Activated naive CD4-positive, alpha-beta T cell treated with anti-CD3 and anti-CD28 coated beads for 36 hours (primary cell): ENCODE measurements around the gene ZNF665. TPM values are rescaled to one million over a fixed set of nuclear protein-coding genes. Genes with fewer than 3 reads are reported as not detected.
"Not testable (repeated sequence)": the region's sequence is repeated elsewhere in the genome, so short reads cannot be mapped to it uniquely, and the experiment has no call there.

Experiments
- CTCF ChIA-PET: fragments of 350-600 bp; sonication (Branson Sonifier 250); formaldehyde crosslinking; loops from one replicate; lab custom pipeline; 2021; ENCODE audit warnings: antibody characterized with exemption; lab: Charles Lee
- DNase-seq: peaks from one replicate; pipeline ENCODE4 v3.0.0-alpha.2; 2020
- H3K27ac Mint-ChIP-seq: one replicate; pipeline ENCODE4 v1.8.0; 2021; ENCODE audit warnings: mild to moderate bottlenecking, mixed read lengths
- H3K27me3 Mint-ChIP-seq: one replicate; pipeline ENCODE4 v1.8.0; 2021; ENCODE audit warnings: low read depth, mixed read lengths
- H3K36me3 Mint-ChIP-seq: one replicate; pipeline ENCODE4 v1.8.0; 2021; ENCODE audit warnings: low read depth, mixed read lengths
- H3K4me1 Mint-ChIP-seq: one replicate; pipeline ENCODE4 v1.8.0; 2021; ENCODE audit warnings: low read depth, mixed read lengths
- H3K4me3 Mint-ChIP-seq: one replicate; pipeline ENCODE4 v1.8.0; 2021; ENCODE audit warnings: mild to moderate bottlenecking, moderate library complexity, mixed read lengths
- H3K9me3 Mint-ChIP-seq: one replicate; pipeline ENCODE4 v1.8.0; 2021; ENCODE audit warnings: mixed read lengths
- intact Hi-C: fragments of 100-400 bp; cut with micrococcal nuclease; formaldehyde crosslinking; loops from one replicate; pipeline ENCODE4 v1.15.1; 2023
- total RNA-seq, 2 experiments: library from RNA; stranded (reverse); gene quantifications; one replicate each; pipeline ENCODE4 v1.2.3, GENCODE V29; 2021

The ZNF665 gene
- total RNA-seq, 2 experiments from 2014 or later = 4.3 to 5.5 TPM

DNA sequence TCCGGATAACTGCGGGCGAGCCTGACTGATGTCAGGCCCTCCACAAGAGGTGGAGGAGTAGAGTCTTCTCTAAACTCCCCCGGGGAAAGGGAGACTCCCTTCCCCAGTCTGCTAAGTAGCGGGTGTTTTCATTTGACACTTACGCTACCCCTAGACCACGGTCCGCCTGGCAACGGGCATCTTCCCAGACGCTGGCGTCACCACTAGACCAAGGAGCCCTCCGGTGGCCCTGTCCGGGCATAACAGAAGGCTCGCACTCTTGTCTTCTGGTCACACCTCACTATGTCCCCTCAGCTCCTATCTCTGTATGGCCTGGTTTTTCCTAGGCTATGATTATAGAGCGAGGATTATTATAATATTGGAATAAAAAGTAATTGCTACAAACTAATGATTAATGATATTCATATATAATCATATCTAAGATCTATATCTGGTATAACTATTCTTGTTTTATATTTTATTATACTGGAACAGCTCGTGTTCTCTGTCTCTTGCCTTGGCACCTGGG lies 3.4 kb downstream of the ZNF665 start:
- CTCF ChIA-PET, DNase-seq, H3K4me3 Mint-ChIP-seq, H3K27me3 Mint-ChIP-seq, H3K27ac Mint-ChIP-seq: not testable (repeated sequence)
- peaks cover 12% of the 10 kb centered on the region for H3K4me1 Mint-ChIP-seq
- intact Hi-C loops = loop anchor here (10.0 kb wide), 4 partner anchors 145 to 675 kb away; partner anchors contain the start of genes MYADM, ZNF765 and ZNF845
- H3K9me3 Mint-ChIP-seq = peaks cover 26% of the 10 kb centered on the region
- peaks cover 42% of the 10 kb centered on the region for H3K36me3 Mint-ChIP-seq

DNA sequence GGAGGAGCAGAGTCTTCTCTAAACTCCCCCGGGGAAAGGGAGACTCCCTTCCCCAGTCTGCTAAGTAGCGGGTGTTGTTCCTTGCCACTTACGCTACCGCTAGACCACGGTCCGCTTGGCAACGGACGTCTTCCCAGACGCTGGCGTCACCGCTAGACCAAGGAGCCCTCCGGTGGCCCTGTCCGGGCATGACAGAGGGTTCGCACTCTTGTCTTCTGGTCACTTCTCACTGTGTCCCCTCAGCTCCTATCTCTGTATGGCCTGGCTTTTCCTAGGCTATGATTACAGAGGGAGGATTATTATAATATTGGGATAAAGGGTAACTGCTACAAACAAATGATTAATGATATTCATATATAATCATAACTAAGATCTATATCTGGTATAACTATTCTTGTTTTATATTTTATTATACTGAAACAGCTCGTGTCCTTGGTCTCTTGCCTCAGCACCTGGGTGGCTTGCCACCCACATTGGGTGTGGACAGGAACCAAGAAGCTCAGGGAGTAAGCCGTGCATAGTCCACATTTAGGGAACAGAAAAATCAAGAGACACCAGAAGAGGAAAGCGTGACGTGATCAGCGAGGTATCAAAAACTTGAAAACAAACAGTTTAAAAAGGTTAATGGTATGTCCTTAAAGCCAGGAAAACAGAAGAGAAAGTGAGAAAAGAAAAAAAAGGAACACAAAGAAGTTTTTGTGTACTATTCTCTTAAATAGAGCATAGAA lies 7.8 kb downstream of the ZNF665 start:
- intact Hi-C loops, H3K27me3 Mint-ChIP-seq, H3K27ac Mint-ChIP-seq, DNase-seq, H3K4me3 Mint-ChIP-seq, H3K4me1 Mint-ChIP-seq: not testable (repeated sequence)
- H3K9me3 Mint-ChIP-seq = peaks cover 21% of the 10 kb centered on the region
- peaks cover 46% of the 10 kb centered on the region for H3K36me3 Mint-ChIP-seq
- CTCF ChIA-PET = interaction anchor here (0.6 kb wide), 1 partner anchor 402 kb away, joined by 3 read pairs; no protein-coding TSS in a partner anchor

DNA sequence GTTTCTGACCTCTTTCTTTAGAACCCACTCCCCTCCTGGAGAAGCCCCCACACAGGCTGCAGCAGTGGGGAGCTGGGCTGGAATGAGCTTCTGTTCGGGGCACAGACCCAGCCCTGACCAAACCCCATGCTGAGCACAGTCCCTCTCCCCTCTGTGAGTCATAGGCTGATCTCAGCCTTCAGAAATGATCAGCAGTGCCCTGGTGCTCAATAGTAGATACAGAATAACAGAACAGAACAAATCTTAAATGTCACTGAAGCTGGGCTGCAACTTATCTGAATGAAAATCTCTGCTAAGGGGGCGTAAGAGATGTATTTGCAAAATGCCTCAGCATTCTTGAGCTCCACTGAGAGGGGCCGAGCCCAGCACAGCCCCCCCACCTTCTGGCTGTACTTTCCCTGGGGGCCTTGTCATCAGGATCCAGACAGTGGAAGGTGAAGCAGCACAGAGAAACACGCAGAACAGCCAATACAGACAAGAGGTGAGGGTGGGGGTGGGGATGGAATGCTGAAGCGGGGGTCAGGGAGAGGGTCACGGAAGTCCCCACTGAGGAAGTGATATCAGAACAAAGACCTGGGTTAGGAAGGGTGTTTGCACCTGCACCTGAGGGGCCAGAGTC lies 9.9 kb downstream of the ZNF665 start:
- DNase-seq = no peak
- peaks cover 53% of the 10 kb centered on the region for H3K36me3 Mint-ChIP-seq
- intact Hi-C loops = no loop called here
- CTCF ChIA-PET = no interaction called here
- no peaks in the 10 kb centered on the region for H3K27me3 Mint-ChIP-seq
- H3K4me1 Mint-ChIP-seq = no peaks in the 10 kb centered on the region
- peaks cover 20% of the 10 kb centered on the region for H3K9me3 Mint-ChIP-seq
- no peak overlapping the region for H3K27ac Mint-ChIP-seq
- H3K4me3 Mint-ChIP-seq = no peak overlapping the region

DNA sequence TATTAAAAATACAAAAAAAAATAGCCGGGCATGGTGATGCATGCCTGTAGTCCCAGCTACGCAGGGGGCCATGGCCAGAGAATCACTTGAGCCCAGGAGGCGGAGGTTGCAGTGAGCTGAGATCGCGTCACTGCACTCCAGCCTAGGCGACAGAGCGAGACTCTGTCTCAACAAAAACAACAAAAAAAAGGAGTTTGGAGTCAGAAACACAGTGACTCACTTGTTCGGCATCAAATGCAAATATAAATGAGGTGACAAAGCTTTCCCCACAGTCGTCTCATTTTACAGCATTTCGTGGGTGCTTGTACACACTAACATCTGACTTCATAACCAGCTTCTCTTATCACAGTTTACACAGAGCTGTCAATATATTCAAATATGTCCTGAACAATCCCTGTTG lies 11.0 kb downstream of the ZNF665 start:
- Mint-ChIP-seq H3K9me3 (peaks cover 24% of the 10 kb centered on the region), H3K36me3 (peaks cover 60% of the 10 kb centered on the region), H3K4me1 (no peaks in the 10 kb centered on the region), H3K27ac (no peak overlapping the region), H3K4me3 (no peak overlapping the region), H3K27me3 (no peaks in the 10 kb centered on the region)
- CTCF ChIA-PET = no interaction called here
- intact Hi-C loops = no loop called here
- no peak for DNase-seq

DNA sequence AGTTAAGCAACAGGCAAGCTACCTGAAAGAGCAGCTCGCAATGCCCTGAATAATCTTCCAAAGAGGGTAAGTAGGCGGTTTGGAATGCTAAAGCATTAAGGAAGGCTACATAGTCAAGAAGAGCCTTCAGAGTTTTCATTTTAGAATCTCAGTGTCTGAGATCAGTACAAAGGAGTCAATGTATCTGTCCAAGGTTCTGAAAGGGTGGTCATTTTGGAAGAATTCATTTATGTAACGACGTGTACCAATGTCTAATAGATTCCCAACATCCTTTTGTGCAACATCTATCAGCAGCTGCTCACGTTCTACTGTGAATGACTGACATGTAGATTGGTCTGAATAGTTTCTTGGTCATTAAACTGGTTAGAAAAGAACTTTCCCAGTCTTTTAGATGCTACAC lies 15.2 kb downstream of the ZNF665 start:
- intact Hi-C loops = no loop called here
- no peak overlapping the region for H3K27ac Mint-ChIP-seq
- CTCF ChIA-PET = no interaction called here
- H3K27me3 Mint-ChIP-seq = no peaks in the 10 kb centered on the region
- H3K36me3 Mint-ChIP-seq = peaks cover 66% of the 10 kb centered on the region
- no peak for DNase-seq
- H3K4me1 Mint-ChIP-seq = no peaks in the 10 kb centered on the region
- no peak overlapping the region for H3K4me3 Mint-ChIP-seq
- H3K9me3 Mint-ChIP-seq = peaks cover 24% of the 10 kb centered on the region

DNA sequence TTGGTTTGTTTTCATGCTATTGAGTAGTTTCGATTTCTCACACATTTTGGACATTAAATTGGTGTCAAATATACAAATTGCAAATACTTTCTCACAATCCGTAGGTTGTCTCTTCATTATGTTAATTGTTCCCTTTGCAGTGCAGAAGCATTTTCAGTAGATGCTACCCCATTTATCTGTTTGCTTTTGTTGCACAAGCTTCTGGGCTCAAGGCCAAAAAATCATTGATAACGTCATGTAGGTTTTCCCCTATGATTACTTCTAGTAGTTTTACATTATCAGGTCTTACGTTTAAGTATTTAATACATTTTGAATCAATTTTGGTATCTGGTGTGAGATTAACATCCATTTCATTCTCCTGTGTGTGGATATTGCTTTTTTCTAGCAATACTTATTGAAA lies 20.3 kb downstream of the ZNF665 start:
- CTCF ChIA-PET = no interaction called here

DNA sequence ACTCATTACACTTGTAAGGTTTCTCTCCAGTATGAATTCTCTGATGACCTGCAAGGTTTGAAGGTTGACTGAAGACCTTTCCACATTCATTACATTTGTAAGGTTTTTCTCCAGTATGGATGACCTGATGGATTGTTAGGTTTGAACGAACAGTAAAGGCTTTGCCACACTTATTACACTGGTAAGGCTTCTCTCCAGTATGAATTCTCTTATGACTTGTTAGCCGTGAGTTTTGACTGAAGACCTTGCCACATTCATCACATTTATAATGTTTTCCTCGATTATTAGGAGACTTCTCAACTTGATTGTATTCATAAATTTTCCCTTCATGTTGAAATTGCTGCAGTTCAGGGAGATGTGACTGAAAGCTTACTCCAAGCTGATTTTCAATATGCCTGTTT lies 27.5 kb downstream of the ZNF665 start:
- intact Hi-C loops = no loop called here
- Mint-ChIP-seq H3K27me3 (no peaks in the 10 kb centered on the region), H3K9me3 (peaks cover 42% of the 10 kb centered on the region), H3K4me3 (no peak overlapping the region), H3K36me3 (peaks cover 43% of the 10 kb centered on the region), H3K4me1 (no peaks in the 10 kb centered on the region), H3K27ac (no peak overlapping the region)
- CTCF ChIA-PET = no interaction called here
- DNase-seq = no peak

More for the DNA sequence above, 20.3 kb downstream of the ZNF665 start:
- H3K9me3 Mint-ChIP-seq = peaks cover 35% of the 10 kb centered on the region
- H3K27ac Mint-ChIP-seq = no peak overlapping the region
- no peaks in the 10 kb centered on the region for H3K4me1 Mint-ChIP-seq
- no peak overlapping the region for H3K4me3 Mint-ChIP-seq
- no peak for DNase-seq
- intact Hi-C loops = no loop called here
- H3K27me3 Mint-ChIP-seq = no peaks in the 10 kb centered on the region
- H3K36me3 Mint-ChIP-seq = peaks cover 49% of the 10 kb centered on the region

DNA sequence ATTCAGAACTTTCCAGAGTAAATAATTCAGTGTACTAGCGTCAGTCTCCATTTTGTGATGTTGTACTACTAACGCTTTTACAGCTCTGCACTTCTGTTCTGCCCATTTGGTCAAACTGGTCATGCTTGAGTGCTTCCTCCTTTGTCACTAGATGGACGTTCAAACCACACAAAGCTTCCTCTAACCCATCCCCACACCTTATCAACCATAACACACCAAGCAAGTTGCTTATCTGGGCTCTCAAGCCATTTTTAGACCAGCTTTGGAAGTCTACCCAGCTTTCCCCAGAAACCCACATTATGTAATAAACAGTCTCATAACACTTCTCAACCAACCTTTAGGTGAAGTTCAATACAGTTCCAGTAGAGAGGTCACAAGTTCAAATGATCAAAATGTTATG lies 32.0 kb downstream of the ZNF665 start:
- H3K9me3 Mint-ChIP-seq = peaks cover 43% of the 10 kb centered on the region
- CTCF ChIA-PET = no interaction called here
- no peak overlapping the region for H3K27ac Mint-ChIP-seq
- intact Hi-C loops = no loop called here
- no peak for DNase-seq
- H3K36me3 Mint-ChIP-seq = peaks cover 41% of the 10 kb centered on the region
- H3K27me3 Mint-ChIP-seq = no peaks in the 10 kb centered on the region
- H3K4me3 Mint-ChIP-seq = no peak overlapping the region
- peaks cover 13% of the 10 kb centered on the region for H3K4me1 Mint-ChIP-seq

DNA sequence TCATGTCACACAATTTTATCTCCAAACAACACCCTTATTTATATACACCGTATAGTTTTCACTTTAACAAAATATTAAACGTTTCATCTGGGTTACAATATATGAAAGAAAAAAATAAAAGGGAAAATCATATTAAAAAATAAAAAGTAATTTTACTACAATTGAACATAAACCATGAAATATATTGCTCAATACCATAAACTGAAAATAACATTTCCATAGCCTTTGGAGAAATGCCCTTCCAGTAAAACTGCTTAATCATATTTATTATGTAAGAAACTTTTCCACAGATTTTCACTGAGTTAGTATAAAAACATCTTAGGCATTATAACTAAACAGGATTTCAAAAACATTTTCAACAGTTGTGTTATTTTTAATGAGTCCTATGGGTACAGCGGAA lies 32.8 kb downstream of the ZNF665 start:
- Mint-ChIP-seq H3K36me3 (peaks cover 40% of the 10 kb centered on the region), H3K4me3 (no peak overlapping the region), H3K27me3 (no peaks in the 10 kb centered on the region), H3K4me1 (peaks cover 13% of the 10 kb centered on the region), H3K9me3 (peaks cover 36% of the 10 kb centered on the region), H3K27ac (no peak overlapping the region)
- no peak for DNase-seq
- intact Hi-C loops = no loop called here
- CTCF ChIA-PET = no interaction called here

DNA sequence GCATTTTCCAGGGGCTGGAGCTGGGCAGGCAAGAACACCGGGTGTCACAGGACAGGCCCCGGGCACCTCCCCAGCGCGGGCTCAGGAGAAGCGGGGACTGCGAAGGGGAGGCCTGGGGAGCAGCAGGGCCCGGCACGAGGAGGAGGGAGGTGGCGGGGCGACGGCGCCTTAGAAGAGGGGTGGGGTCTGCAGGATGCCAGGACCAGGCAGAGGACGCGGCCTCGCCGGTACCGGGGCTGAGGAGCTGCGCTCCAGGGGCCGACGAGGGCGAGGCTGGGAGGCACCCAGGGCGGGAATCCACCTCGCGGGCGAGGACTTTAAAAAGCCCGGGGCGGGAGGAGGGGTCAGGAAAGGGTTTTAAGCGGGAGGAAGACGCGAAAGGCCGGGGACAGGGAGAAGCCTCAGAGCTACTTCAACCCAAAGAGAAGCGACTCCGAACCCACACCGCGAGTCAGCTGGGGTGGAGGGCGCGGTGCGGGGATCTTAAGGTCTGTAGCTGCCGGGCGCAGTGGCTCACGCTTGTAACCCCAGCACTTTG lies 35.0 kb downstream of the ZNF665 start:
- H3K27ac Mint-ChIP-seq = peak overlapping the region; percentile 72
- DNase-seq = peak; percentile 60
- peak overlapping the region; percentile 85 for H3K4me3 Mint-ChIP-seq
- CTCF ChIA-PET = interaction anchor here (0.5 kb wide), 1 partner anchor 591 kb away, joined by 3 read pairs; no protein-coding TSS in a partner anchor
- H3K4me1 Mint-ChIP-seq = peaks cover 13% of the 10 kb centered on the region
- no peaks in the 10 kb centered on the region for H3K27me3 Mint-ChIP-seq
- intact Hi-C loops = loop anchor here (2.0 to 10.0 kb wide), 3 partner anchors 55 to 195 kb away; partner anchors contain the start of genes VN1R2, ZNF160, ZNF677 and ZNF816
- peaks cover 49% of the 10 kb centered on the region for H3K36me3 Mint-ChIP-seq
- H3K9me3 Mint-ChIP-seq = peaks cover 41% of the 10 kb centered on the region

DNA sequence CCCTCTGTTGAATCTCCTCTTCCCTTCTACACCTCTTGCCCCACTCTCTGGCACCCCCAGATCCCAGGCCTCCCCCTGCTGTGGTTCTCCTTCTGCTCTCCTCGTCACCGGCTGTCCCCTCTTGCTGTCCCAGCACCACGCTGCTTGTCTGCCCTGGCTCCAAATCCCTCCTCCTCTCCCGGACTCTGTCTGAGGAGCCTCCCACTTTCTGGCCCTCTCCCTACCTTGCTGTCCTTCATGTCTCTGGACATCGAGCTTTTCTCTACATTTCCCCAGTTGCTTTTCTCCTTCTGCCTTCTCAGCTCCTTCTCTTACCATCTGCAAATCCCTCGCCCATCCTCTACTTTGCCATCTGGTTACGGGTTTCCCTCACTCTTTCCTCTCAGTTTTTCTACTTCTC lies 35.5 kb downstream of the ZNF665 start:
- no peak for DNase-seq
- Mint-ChIP-seq H3K36me3 (peaks cover 53% of the 10 kb centered on the region), H3K27ac (peak overlapping the region; percentile 44), H3K9me3 (peaks cover 42% of the 10 kb centered on the region), H3K4me3 (peak overlapping the region; percentile 85), H3K27me3 (no peaks in the 10 kb centered on the region), H3K4me1 (peaks cover 13% of the 10 kb centered on the region)
- CTCF ChIA-PET = interaction anchor here (0.5 kb wide), 1 partner anchor 592 kb away, joined by 3 read pairs; no protein-coding TSS in a partner anchor
- intact Hi-C loops = loop anchor here (2.0 to 10.0 kb wide), 3 partner anchors 55 to 195 kb away; partner anchors contain the start of genes VN1R2, ZNF160, ZNF677 and ZNF816

DNA sequence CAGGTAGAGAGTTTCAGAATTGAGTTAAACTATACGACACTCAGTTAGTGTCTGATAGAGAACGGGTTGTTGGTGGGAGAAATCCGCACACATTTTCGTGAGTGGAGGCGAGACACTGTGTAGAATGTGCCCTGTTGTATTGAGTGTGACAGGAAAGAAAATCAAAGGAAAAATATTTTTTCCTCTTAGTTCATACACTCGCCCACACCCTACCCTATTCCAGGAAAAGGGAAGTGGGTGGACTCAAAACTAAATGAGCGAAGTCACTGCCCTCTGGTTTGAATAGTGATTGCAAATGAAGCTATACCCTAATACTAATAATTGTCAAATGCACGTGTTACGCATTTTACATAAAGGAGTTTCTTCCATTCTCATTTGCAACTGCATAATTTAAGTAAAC lies 36.3 kb downstream of the ZNF665 start:
- DNase-seq = no peak
- Mint-ChIP-seq H3K4me3 (no peak overlapping the region), H3K4me1 (peaks cover 13% of the 10 kb centered on the region), H3K27ac (no peak overlapping the region), H3K36me3 (peaks cover 58% of the 10 kb centered on the region), H3K9me3 (peaks cover 44% of the 10 kb centered on the region), H3K27me3 (no peaks in the 10 kb centered on the region)
- intact Hi-C loops = loop anchor here (10.0 kb wide), 1 partner anchor 98 kb away; the partner anchor contains the start of genes VN1R2 and ZNF677
- CTCF ChIA-PET = interaction anchor here (0.6 kb wide), 1 partner anchor 52 kb away, joined by 3 read pairs; no protein-coding TSS in a partner anchor
